ENCODE measurements around the gene NCAPG2. TPM values are rescaled to one million over a fixed set of nuclear protein-coding genes. Genes with fewer than 3 reads are reported as not detected.

Gene NCAPG2
- total and polyA plus RNA-seq, 2 donors (not counting 1 experiment from before 2014, with no cell fraction given): 10.9 to 18.7 TPM

DNA sequence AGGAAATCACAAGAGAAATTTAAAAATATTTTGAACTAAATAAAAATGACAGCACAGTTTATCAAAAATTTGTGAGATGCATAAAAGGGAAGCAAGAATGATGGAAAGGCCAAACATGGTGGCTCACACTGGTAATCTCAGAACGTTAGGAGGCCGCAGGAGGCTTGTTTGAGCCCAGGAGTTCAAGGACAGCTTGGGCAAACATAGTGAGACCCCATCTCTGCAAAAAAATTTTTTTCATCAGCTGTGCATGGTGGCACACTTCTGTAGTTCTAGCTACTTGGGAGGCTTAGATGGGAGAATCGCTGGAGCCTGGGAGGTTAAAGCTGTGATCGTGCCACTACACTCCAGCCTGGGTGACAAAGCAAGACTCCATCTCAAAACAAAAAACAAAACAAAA, 62.5 kb downstream of the NCAPG2 start:
- no peak for DNase-seq (ENCODE audit: low read depth in 2 of 2)
- no peak overlapping the region for H3K27ac ChIP-seq (ENCODE audit: insufficient read depth, low read length)
- H3K27me3 ChIP-seq (ENCODE audit: control insufficient read depth, insufficient read depth, low read length): no peaks in the 10 kb centered on the region
- no peaks in the 10 kb centered on the region for H4K20me1 ChIP-seq (ENCODE audit: control insufficient read depth, extremely low read depth, insufficient read depth, low read length)
- TF ChIP-seq EZH2 (IDR thresholded peaks at IDR 0.05; ENCODE audit: low read length, missing control alignments): no peak
- TF ChIP-seq, protein P1, sequence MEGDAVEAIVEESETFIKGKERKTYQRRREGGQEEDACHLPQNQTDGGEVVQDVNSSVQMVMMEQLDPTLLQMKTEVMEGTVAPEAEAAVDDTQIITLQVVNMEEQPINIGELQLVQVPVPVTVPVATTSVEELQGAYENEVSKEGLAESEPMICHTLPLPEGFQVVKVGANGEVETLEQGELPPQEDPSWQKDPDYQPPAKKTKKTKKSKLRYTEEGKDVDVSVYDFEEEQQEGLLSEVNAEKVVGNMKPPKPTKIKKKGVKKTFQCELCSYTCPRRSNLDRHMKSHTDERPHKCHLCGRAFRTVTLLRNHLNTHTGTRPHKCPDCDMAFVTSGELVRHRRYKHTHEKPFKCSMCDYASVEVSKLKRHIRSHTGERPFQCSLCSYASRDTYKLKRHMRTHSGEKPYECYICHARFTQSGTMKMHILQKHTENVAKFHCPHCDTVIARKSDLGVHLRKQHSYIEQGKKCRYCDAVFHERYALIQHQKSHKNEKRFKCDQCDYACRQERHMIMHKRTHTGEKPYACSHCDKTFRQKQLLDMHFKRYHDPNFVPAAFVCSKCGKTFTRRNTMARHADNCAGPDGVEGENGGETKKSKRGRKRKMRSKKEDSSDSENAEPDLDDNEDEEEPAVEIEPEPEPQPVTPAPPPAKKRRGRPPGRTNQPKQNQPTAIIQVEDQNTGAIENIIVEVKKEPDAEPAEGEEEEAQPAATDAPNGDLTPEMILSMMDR (conservative IDR thresholded peaks at IDR 0.05 in 1 of 2, IDR thresholded peaks at IDR 0.05 in 1 of 2; ENCODE audit: low read depth in 1 of 2, low read length in 2 of 2): no peak
- no peak overlapping the region for H3K9ac ChIP-seq (ENCODE audit: insufficient read depth, low read length)
- H2AFZ ChIP-seq (ENCODE audit: low read length): no peak overlapping the region
- H3K36me3 ChIP-seq (ENCODE audit: control insufficient read depth, insufficient read depth, low read length): peaks cover 8% of the 10 kb centered on the region
- no peak overlapping the region for H3K4me3 ChIP-seq (replicated peaks in 1 of 4; ENCODE audit: control extremely low read depth in 1 of 4, insufficient read depth in 1 of 4, low read depth in 3 of 4, low read length in 4 of 4)
- H3K9me3 ChIP-seq (ENCODE audit: control insufficient read depth, insufficient read depth, low read depth, low read length): no peaks in the 10 kb centered on the region
- no peak overlapping the region for H3K4me2 ChIP-seq (ENCODE audit: extremely low read depth, insufficient read depth, low read length)
- peaks cover 2% of the 10 kb centered on the region for H3K79me2 ChIP-seq (ENCODE audit: control insufficient read depth, insufficient read depth, low read length)
- H3K4me1 ChIP-seq (ENCODE audit: control insufficient read depth, extremely low read depth, insufficient read depth, low read length): no peaks in the 10 kb centered on the region

DNA sequence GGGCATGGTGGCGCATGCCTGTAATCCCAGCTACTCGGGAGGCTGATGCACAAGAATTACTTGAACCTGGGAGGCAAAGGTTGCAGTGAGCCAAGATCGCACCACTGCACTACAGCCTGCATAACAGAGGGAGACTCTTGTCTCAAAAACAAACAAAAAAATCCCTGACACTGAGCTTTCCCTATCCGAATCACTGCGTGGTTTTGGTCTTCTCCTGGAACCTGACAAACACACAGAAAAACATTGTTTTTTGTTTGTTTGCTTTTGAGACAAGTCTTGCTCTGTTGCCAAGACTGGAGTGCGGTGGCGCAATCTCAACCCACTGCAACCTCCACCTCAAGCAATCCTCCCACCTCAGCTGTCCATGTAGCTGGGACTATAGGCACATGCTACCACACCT, 66.6 kb downstream of the NCAPG2 start:
- Histone ChIP-seq H3K9ac (ENCODE audit: insufficient read depth, low read length) (no peak overlapping the region), H3K36me3 (ENCODE audit: control insufficient read depth, insufficient read depth, low read length) (peaks cover 4% of the 10 kb centered on the region), H3K79me2 (ENCODE audit: control insufficient read depth, insufficient read depth, low read length) (no peaks in the 10 kb centered on the region), H3K9me3 (ENCODE audit: control insufficient read depth, insufficient read depth, low read depth, low read length) (no peaks in the 10 kb centered on the region), H3K4me1 (ENCODE audit: control insufficient read depth, extremely low read depth, insufficient read depth, low read length) (peaks cover 3% of the 10 kb centered on the region), H2AFZ (ENCODE audit: low read length) (no peak overlapping the region), H3K4me3 (replicated peaks in 1 of 4; ENCODE audit: control extremely low read depth in 1 of 4, insufficient read depth in 1 of 4, low read depth in 3 of 4, low read length in 4 of 4) (no peak overlapping the region), H3K4me2 (ENCODE audit: extremely low read depth, insufficient read depth, low read length) (no peak overlapping the region), H4K20me1 (ENCODE audit: control insufficient read depth, extremely low read depth, insufficient read depth, low read length) (no peaks in the 10 kb centered on the region), H3K27me3 (ENCODE audit: control insufficient read depth, insufficient read depth, low read length) (no peaks in the 10 kb centered on the region), H3K27ac (ENCODE audit: insufficient read depth, low read length) (no peak overlapping the region)
- no peak for TF ChIP-seq EZH2 (IDR thresholded peaks at IDR 0.05; ENCODE audit: low read length, missing control alignments)
- TF ChIP-seq, protein P1 (conservative IDR thresholded peaks at IDR 0.05 in 1 of 2, IDR thresholded peaks at IDR 0.05 in 1 of 2; ENCODE audit: low read depth in 1 of 2, low read length in 2 of 2): no peak
- no peak for DNase-seq (ENCODE audit: low read depth in 2 of 2)

DNA sequence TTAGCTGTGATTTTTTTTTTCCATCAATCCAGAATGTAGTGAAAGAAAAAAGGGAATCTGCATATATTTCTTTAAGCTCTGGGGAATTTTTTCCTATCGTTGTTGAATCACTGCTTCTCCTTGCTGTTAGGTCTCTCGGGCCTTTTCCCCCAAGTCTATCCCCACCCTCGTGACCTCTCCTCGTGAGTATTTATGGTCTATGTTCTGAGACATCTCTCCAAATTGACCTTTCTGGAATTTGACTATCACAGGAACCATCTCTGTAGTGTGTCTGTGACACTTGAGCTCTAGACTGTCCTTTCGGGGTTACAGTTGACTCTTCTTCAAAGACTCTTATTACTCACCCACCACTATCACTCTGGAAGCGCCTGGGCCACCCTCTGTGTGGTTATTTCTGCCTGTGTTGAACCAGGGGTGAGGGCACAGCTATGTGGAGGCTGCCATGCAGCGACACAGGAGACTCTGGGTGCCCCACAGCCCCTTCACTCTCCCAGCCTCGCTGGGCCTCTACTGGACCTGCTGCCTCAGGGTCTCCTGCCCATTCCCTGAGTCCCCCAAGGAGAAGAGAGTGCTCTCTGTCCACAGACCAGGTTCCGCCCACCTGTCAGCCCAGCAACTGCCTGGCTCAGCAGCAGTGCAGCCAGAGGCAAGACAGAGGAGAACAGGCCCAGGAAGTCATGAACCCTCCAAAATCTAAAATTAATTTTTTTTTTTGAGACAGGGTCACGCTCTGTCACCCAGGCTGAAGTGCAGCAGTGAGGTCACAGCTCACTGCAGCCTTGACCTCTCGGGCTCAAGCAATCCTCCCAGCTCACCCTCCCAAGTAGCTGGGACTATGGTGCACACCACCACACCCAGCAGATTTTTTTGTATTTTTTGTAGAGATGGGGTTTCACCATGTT, 71.3 kb downstream of the NCAPG2 start:
- Histone ChIP-seq H3K27me3 (ENCODE audit: control insufficient read depth, insufficient read depth, low read length) (no peaks in the 10 kb centered on the region), H3K4me1 (ENCODE audit: control insufficient read depth, extremely low read depth, insufficient read depth, low read length) (peaks cover 3% of the 10 kb centered on the region), H2AFZ (ENCODE audit: low read length) (no peak overlapping the region), H4K20me1 (ENCODE audit: control insufficient read depth, extremely low read depth, insufficient read depth, low read length) (no peaks in the 10 kb centered on the region), H3K27ac (ENCODE audit: insufficient read depth, low read length) (no peak overlapping the region), H3K79me2 (ENCODE audit: control insufficient read depth, insufficient read depth, low read length) (no peaks in the 10 kb centered on the region), H3K9ac (ENCODE audit: insufficient read depth, low read length) (no peak overlapping the region), H3K36me3 (ENCODE audit: control insufficient read depth, insufficient read depth, low read length) (peaks cover 5% of the 10 kb centered on the region), H3K4me3 (replicated peaks in 1 of 4; ENCODE audit: control extremely low read depth in 1 of 4, insufficient read depth in 1 of 4, low read depth in 3 of 4, low read length in 4 of 4) (no peak overlapping the region), H3K9me3 (ENCODE audit: control insufficient read depth, insufficient read depth, low read depth, low read length) (no peaks in the 10 kb centered on the region), H3K4me2 (ENCODE audit: extremely low read depth, insufficient read depth, low read length) (no peak overlapping the region)
- DNase-seq (ENCODE audit: low read depth in 2 of 2): no peak
- no peak for TF ChIP-seq EZH2 (IDR thresholded peaks at IDR 0.05; ENCODE audit: low read length, missing control alignments)
- TF ChIP-seq, protein P1 (conservative IDR thresholded peaks at IDR 0.05 in 1 of 2, IDR thresholded peaks at IDR 0.05 in 1 of 2; ENCODE audit: low read depth in 1 of 2, low read length in 2 of 2): no peak
